Spinal cord (tissue), 10 donors: Measurements from ENCODE around the gene SH3BGRL2. TPM values are rescaled to one million over a fixed set of nuclear protein-coding genes. Genes with fewer than 3 reads are reported as not detected.
A peak's percentile ranks its signal among the peaks of the same experiment; 100 is the strongest.

Source experiments
- DNase-seq, 6 donors: peaks; one replicate each; pipeline versions ENCODE4 v3.0.0 to v3.0.0-alpha.2; 2013 to 2015; ENCODE audit warnings: low spot score in 6 of 6, low read depth in 4 of 6
- H3K27ac ChIP-seq: one replicate; pipeline ENCODE4 v1.5.1; 2013; ENCODE audit warnings: low read depth, low read length, control low read depth
- H3K27me3 ChIP-seq: one replicate; pipeline ENCODE4 v1.6.1; 2013; ENCODE audit warnings: low read length; ENCODE audit not compliant: control insufficient read depth, insufficient read depth
- H3K36me3 ChIP-seq: one replicate; pipeline ENCODE4 v1.6.1; 2013; ENCODE audit warnings: low read length; ENCODE audit not compliant: control insufficient read depth, insufficient read depth
- H3K4me1 ChIP-seq: one replicate; pipeline ENCODE4 v1.6.1; 2013; ENCODE audit warnings: low read length; ENCODE audit not compliant: control insufficient read depth, insufficient read depth
- H3K4me3 ChIP-seq: one replicate; pipeline ENCODE4 v1.5.1; 2013; ENCODE audit warnings: low read depth, low read length, control low read depth
- H3K9me3 ChIP-seq: one replicate; pipeline ENCODE4 v1.6.1; 2013; ENCODE audit warnings: low read length; ENCODE audit not compliant: control insufficient read depth, insufficient read depth
- WGBS: methylation state at CpG from one replicate; pipeline ENCODE4 v1.1.5; 2013; ENCODE audit warnings: missing lambda C conversion rate; ENCODE audit not compliant: insufficient coverage; 5-methylcytosine and 5-hydroxymethylcytosine counted together
- long read RNA-seq, 4 donors: transcript quantifications; one replicate each; lab custom pipeline, GENCODE V29; 2026
- polyA plus RNA-seq, 2 donors: library from polyadenylated mRNA; unstranded; fragments of 120-200 nt; gene quantifications; one replicate each; pipeline ENCODE4 v1.2.1, GENCODE V29; 2013; ENCODE audit not compliant: insufficient read length in 2 of 2
- total RNA-seq, 2 donors: library from RNA; depleted of rRNA in 1 of 2; stranded (reverse); fragments of 120-200 nt in 1 of 2; fragments of >200 nt in 1 of 2; gene quantifications; one replicate each; pipeline versions ENCODE4 v1.2.3 to v1.2.4, GENCODE V29; 2013 to 2014
- donor health status: healthy.

The SH3BGRL2 gene
- total RNA-seq, result 10 to 100 TPM; 25.1 to 55.9 TPM
- polyA plus RNA-seq, result 10 to 100 TPM; 23.8 to 34.4 TPM
- long read RNA-seq, donor 1, full-length matches to known transcripts, result 10 of 49 reads
- long read RNA-seq, donor 1, partial matches to known transcripts, result 39 of 49 reads
- long read RNA-seq, donor 1, other reads (novel, unspliced or antisense), result 0 of 49 reads
- long read RNA-seq, donor 2, full-length matches to known transcripts, result 3 of 3 reads
- long read RNA-seq, donor 2, partial matches to known transcripts, result 0 of 3 reads
- long read RNA-seq, donor 2, other reads (novel, unspliced or antisense), result 0 of 3 reads
- long read RNA-seq, donor 3, full-length matches to known transcripts, result 6 of 6 reads
- long read RNA-seq, donor 3, partial matches to known transcripts, result 0 of 6 reads
- long read RNA-seq, donor 3, other reads (novel, unspliced or antisense), result 0 of 6 reads
- long read RNA-seq, donor 4, full-length matches to known transcripts, result 8 of 50 reads
- long read RNA-seq, donor 4, partial matches to known transcripts, result 42 of 50 reads
- long read RNA-seq, donor 4, other reads (novel, unspliced or antisense), result 0 of 50 reads

- H3K4me1 ChIP-seq, result peaks cover 7% of the 10 kb centered on the region
- under 1% methylated on average over 50 of the region's 72 CpGs for WGBS
- DNase-seq, result peak; percentile 56 to 96 (median 72)
- peak within 1 kb of the TSS; percentile 79 for H3K27ac ChIP-seq
- H3K27me3 ChIP-seq, result no peaks in the 10 kb centered on the region
- no peaks in the 10 kb centered on the region for H3K9me3 ChIP-seq
- no peaks in the 10 kb centered on the region for H3K36me3 ChIP-seq
- H3K4me3 ChIP-seq, result peak within 1 kb of the TSS; percentile 91
Observed at GRCh38 chr6:79630883-79631692, at the start of gene SH3BGRL2. Gene SH3BGRL2 (plus strand): TSS chr6:79631329. CDS start chr6:79631462, 133 bp downstream.

- Histone ChIP-seq H3K4me1 (no peaks in the 10 kb centered on the region), H3K27ac (no peak overlapping the region), H3K9me3 (peaks cover 3% of the 10 kb centered on the region), H3K27me3 (no peaks in the 10 kb centered on the region), H3K4me3 (no peak overlapping the region), H3K36me3 (no peaks in the 10 kb centered on the region)
- 100% methylated on average over 1 of the region's 2 CpGs for WGBS
- no peak for DNase-seq
Observed at GRCh38 chr6:79584332-79584731, 46.8 kb upstream of the SH3BGRL2 start.

GRCh38 chr6:79586548-79586947 lies 44.6 kb upstream of the SH3BGRL2 start:
- H3K4me1 ChIP-seq, result no peaks in the 10 kb centered on the region
- no peak for DNase-seq
- no peak overlapping the region for H3K4me3 ChIP-seq
- H3K27me3 ChIP-seq, result no peaks in the 10 kb centered on the region
- no peaks in the 10 kb centered on the region for H3K36me3 ChIP-seq
- no peak overlapping the region for H3K27ac ChIP-seq
- no peaks in the 10 kb centered on the region for H3K9me3 ChIP-seq

- DNase-seq, result no peak
- 80% methylated on average over 6 of the region's 7 CpGs for WGBS
- Histone ChIP-seq H3K9me3 (no peaks in the 10 kb centered on the region), H3K27ac (no peak overlapping the region), H3K4me3 (no peak overlapping the region), H3K27me3 (no peaks in the 10 kb centered on the region), H3K36me3 (no peaks in the 10 kb centered on the region), H3K4me1 (no peaks in the 10 kb centered on the region)
Observed at GRCh38 chr6:79589701-79590100, 41.4 kb upstream of the SH3BGRL2 start.

- WGBS, result 94% methylated on average over 1 of the region's 2 CpGs
Observed at GRCh38 chr6:79597155-79597554, 34.0 kb upstream of the SH3BGRL2 start.

GRCh38 chr6:79598012-79598411 lies 33.1 kb upstream of the SH3BGRL2 start:
- no CpG with 5 or more reads among the region's 4 CpGs for WGBS
- no peaks in the 10 kb centered on the region for H3K9me3 ChIP-seq
- H3K27ac ChIP-seq, result no peak overlapping the region
- no peaks in the 10 kb centered on the region for H3K36me3 ChIP-seq
- no peak for DNase-seq
- no peaks in the 10 kb centered on the region for H3K4me1 ChIP-seq
- H3K4me3 ChIP-seq, result no peak overlapping the region
- no peaks in the 10 kb centered on the region for H3K27me3 ChIP-seq

More at GRCh38 chr6:79597155-79597554, 34.0 kb upstream of the SH3BGRL2 start:
- DNase-seq, result no peak
- no peaks in the 10 kb centered on the region for H3K27me3 ChIP-seq
- no peak overlapping the region for H3K4me3 ChIP-seq
- H3K9me3 ChIP-seq, result no peaks in the 10 kb centered on the region
- no peaks in the 10 kb centered on the region for H3K36me3 ChIP-seq
- H3K4me1 ChIP-seq, result no peaks in the 10 kb centered on the region
- no peak overlapping the region for H3K27ac ChIP-seq

- Histone ChIP-seq H3K4me1 (no peaks in the 10 kb centered on the region), H3K27ac (no peak overlapping the region), H3K36me3 (no peaks in the 10 kb centered on the region), H3K27me3 (no peaks in the 10 kb centered on the region), H3K4me3 (no peak overlapping the region), H3K9me3 (no peaks in the 10 kb centered on the region)
- DNase-seq, result no peak
- 80% methylated on average over 4 of the region's 5 CpGs for WGBS
Observed at GRCh38 chr6:79599725-79600259, 31.3 kb upstream of the SH3BGRL2 start.

- no peak overlapping the region for H3K4me3 ChIP-seq
- no peak for DNase-seq
- H3K36me3 ChIP-seq, result no peaks in the 10 kb centered on the region
- H3K4me1 ChIP-seq, result no peaks in the 10 kb centered on the region
- no peaks in the 10 kb centered on the region for H3K9me3 ChIP-seq
- no peaks in the 10 kb centered on the region for H3K27me3 ChIP-seq
- 87% methylated on average over 3 of the region's 3 CpGs for WGBS
- H3K27ac ChIP-seq, result no peak overlapping the region
Observed at GRCh38 chr6:79600313-79600712, 30.8 kb upstream of the SH3BGRL2 start.

GRCh38 chr6:79600812-79601609 lies 30.1 kb upstream of the SH3BGRL2 start:
- Histone ChIP-seq H3K9me3 (no peaks in the 10 kb centered on the region), H3K4me3 (no peak overlapping the region), H3K27me3 (no peaks in the 10 kb centered on the region), H3K4me1 (no peaks in the 10 kb centered on the region), H3K36me3 (no peaks in the 10 kb centered on the region), H3K27ac (no peak overlapping the region)
- 33% methylated on average over 2 of the region's 3 CpGs for WGBS
- DNase-seq, result no peak
